GM21723 (cell line): ENCODE measurements around the gene ATP2C1.
A peak's percentile ranks its signal among the peaks of the same experiment; 100 is the strongest.
"Not testable (repeated sequence)": the region's sequence is repeated elsewhere in the genome, so short reads cannot be mapped to it uniquely, and the experiment has no call there.

ENCODE experiments used
- ATAC-seq: cut with Tn5 transposase; IDR thresholded peaks from one replicate; pipeline ENCODE4 v1.9.1; 2021; ENCODE audit warnings: mild to moderate bottlenecking, moderate library complexity; ENCODE audit not compliant: unreplicated experiment

The ATP2C1 gene

DNA sequence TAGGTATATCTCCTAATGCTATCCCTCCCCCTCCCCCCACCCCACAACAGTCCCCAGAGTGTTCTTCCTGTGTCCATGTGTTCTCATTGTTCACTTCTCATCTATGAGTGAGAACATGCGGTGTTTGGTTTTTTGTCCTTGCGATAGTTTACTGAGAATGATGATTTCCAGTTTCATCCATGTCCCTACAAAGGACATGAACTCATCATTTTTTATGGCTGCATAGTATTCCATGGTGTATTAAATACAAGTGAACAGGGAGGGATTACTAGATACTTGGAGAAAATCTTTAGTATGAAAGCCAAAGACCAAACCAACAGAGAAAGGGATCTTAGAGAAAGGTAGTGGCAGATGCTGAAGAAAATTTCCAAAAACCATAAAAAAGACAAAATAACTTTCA is 78.7 kb downstream of the ATP2C1 start:
- ATAC-seq: not testable (repeated sequence)

GRCh38 chr3:130973406-130973805 is 79.5 kb downstream of the ATP2C1 start:
- ATAC-seq: no peak

DNA sequence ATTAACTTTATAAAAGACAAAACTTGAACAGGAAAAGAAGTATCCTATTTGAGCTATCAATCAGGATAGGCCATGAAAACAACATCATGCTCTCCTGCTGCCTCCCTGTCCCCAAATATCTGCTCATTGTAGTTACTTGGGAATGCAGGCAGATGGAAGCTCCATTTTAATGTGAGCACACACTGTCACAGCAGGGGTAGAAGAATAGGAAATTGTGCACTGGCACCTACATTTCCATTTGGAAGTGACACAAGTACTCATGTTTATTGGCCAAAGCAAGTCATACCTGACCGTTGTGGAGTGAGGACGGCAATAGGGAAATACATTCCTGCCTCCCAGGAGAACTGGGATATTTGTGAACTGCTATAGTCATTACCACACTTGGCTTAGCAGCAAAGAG is 80.3 kb downstream of the ATP2C1 start:
- ATAC-seq: no peak

GRCh38 chr3:130975251-130975650 is 81.4 kb downstream of the ATP2C1 start:
- no peak for ATAC-seq

GRCh38 chr3:130976706-130977105 is 82.8 kb downstream of the ATP2C1 start:
- ATAC-seq: no peak

DNA sequence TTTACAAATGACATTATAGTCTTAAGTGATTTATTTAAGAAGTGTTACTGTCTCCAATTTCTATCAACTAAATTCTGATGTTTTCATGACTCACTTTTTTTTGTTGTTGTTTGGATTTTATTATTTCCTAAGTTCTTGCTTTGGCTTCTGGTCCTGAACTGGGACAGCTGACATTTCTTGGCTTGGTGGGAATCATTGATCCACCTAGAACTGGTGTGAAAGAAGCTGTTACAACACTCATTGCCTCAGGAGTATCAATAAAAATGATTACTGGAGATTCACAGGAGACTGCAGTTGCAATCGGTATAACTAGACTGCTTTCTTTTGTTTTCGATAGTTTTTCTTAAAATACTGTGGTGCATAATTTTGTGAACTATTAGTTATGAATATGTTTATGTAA is 85.2 kb downstream of the ATP2C1 start:
- no peak for ATAC-seq

DNA sequence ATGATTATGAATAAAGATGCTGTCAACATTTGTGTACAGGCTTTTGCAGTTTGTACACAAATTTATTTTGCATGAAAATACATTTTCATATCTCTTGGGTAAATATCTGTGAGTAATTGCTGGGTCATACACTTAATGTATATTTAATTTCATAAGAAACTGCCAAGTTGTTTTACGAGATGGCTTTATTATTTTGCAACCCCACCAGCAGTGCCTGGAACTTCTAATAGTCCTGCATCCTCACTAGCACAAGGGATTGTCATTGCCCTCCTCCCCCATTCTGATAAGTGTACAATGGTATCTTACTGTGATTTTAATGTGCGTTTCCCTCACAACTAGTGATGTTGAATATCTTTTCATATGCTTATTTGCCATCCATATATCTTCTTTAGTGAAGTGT is 87.6 kb downstream of the ATP2C1 start:
- ATAC-seq: no peak

DNA sequence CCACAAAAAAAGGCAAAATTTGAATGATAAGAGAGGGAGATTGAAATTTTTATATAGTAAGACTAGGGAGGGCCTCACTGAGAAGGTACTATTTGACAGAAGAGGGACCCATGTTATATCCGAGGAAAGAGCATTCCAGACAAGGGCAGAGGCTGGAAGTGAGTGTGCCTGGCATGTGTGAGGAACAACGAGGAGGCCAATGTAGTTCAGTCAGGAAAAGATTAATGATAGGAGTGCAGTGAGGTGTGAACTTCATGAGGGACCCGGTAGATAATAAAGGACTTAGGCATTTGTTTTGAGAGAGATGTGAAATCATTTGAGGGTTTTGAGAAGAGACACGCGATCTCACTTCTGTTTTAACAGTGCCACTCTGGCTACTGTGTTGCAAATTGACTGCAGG is 96.4 kb downstream of the ATP2C1 start:
- ATAC-seq: no peak

DNA sequence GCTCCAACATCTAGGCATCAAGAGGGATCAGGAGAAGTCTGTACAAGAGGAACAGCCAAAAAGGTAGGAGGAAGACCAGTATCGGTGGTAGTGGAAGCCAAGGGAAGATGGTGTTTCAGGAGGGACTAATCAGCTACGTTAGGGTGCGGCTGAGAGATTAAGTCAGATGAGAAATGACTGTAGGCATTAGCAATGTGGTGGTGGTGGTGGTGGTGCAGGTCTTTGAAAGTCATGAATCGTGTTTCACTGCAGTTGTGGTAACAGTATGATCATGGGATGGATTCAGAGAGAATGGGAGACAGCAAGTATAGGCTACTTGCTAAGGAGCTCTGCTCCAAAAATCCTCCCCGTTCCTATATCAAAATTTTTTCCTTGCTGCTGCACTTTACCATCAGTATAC is 97.2 kb downstream of the ATP2C1 start:
- no peak for ATAC-seq

GRCh38 chr3:130992344-130992743 is 98.5 kb downstream of the ATP2C1 start:
- ATAC-seq: no peak

- ATAC-seq: no peak
Measured at GRCh38 chr3:130997289-130997688, 103.4 kb downstream of the ATP2C1 start.

GRCh38 chr3:131001071-131001470 is 107.2 kb downstream of the ATP2C1 start:
- ATAC-seq: no peak

DNA sequence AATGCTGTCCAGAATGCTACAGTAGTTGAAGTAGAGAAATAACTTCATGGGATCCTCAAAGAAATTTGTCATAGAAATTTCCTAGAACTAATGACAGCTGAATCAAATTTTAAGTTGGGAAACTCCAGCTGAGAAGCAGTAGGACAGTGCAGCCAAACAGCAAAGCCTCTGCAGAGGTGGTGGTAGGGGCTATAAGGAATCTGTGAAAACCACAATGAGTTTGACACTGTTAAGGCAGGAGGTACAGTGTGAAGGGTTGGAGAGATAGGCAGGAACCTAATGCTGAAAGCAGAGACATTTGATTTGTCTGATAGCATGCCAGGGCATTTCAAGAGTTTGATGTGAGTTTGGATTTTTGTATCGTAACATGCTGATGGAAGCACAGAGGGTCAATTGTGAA is 110.7 kb downstream of the ATP2C1 start:
- ATAC-seq: no peak

GRCh38 chr3:131007256-131007655 is 113.4 kb downstream of the ATP2C1 start:
- ATAC-seq: no peak

DNA sequence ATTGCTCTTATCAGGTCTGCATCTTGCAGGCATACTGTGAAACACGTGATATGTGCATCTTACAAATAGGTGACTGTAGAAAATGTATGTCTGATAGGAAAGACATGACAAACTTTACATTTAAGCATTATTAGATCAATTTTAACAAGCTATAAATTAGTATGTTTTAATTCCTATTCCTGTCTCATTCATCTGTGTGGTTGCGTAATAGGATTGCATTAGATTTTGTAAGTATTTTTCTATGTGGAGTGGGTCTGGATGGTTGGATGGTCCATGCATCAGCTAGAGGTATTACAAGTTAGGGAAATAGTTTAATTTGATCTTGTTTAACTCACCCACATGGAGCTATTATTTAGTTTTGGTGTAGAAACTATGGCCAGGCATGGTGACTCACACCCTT is 113.9 kb downstream of the ATP2C1 start:
- no peak for ATAC-seq

- no peak for ATAC-seq
Measured at GRCh38 chr3:131008326-131008725, 114.4 kb downstream of the ATP2C1 start.

- ATAC-seq: no peak
Measured at GRCh38 chr3:131009698-131010097, 115.8 kb downstream of the ATP2C1 start.

GRCh38 chr3:131018970-131019369 is 125.1 kb downstream of the ATP2C1 start:
- ATAC-seq: no peak

DNA sequence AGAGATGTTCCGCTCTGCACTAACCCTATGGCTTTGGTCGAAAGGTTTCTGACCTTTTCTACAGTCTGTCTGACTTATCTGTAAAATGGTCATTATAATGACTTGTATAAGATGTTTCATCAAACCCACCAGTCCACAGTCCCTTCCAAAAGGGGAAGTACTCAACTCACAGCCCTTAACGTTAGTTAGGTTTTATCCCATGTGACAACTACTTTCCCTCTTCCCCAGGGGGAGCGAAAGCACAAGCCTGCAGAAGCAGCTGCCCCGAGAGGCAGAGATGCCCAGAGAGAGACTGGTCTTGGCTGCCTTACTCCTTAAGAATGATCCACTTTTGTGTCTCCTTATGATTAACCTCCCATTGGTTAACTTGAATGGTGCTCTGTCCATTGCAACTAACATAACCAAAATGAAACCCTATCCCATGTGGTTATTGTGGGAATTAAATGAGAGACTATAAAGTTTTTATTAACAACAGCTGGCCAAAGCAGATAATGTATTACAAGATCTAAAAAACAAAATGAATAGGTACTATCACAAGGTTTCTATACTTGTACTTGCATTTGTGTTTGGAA is 126.3 kb downstream of the ATP2C1 start:
- no peak for ATAC-seq

DNA sequence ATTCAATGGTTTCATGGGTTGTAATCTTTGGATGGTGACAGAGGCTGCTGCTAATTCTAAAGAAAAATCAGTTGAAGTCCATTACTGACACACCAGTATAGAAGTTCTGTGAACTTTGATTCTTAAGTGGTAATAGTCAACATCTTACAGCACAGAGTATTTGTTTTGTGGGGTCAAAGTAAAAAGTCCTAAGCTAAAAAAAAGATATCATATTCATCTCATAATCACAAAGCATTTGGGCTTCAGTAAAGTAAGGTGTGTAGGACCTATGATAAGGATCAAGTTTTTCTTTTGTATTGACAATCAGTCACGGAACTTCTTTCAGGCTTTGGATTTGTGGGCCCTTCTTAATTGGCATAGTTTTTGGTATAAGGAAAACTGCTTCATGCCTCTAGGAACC is 131.7 kb downstream of the ATP2C1 start:
- ATAC-seq: no peak

GRCh38 chr3:131026321-131027151 is 132.7 kb downstream of the ATP2C1 start, which contains the start of the genes ASTE1 and NEK11:
ASTE1 (minus strand) TSS chr3:131026825; CDS start chr3:131025306, 1,519 bp downstream.
NEK11 (plus strand) TSS chr3:131026877; CDS start chr3:131029709, 2,832 bp downstream.
- peak; percentile 99 for ATAC-seq

DNA sequence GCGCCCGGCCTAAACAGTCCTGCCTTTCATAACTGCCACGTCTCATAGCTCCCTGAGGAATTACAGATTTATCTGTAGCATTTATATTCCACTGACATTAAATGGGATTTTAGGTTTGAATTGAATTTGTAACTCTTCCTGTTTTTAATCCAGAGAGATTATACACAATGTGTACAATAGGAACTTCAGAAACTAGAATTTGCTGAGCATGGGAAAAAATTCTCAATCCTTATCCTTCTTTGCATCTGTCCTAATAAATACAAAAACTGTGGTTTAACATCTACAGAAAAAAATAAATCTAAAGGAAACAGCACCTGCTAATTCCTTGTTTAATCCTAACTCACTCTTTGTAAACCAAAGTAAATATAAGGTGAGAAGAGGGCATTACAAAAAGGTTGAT is 135.0 kb downstream of the ATP2C1 start:
- ATAC-seq: no peak
